ENCODE data around the gene HDDC2.

HDDC2 gene

GRCh38 chr6:125274935-125275334 lies 26.8 kb downstream of the HDDC2 start:
- peaks cover 19% of the 10 kb centered on the region for H3K36me3 ChIP-seq (ENCODE audit: insufficient read depth, low read length)
- no peaks in the 10 kb centered on the region for H3K27me3 ChIP-seq (ENCODE audit: insufficient read depth, low read length)
- H3K4me3 ChIP-seq (ENCODE audit: low read length) = no peak overlapping the region
- H3K9me3 ChIP-seq (ENCODE audit: low read length) = peaks cover 2% of the 10 kb centered on the region
- H2AFZ ChIP-seq (ENCODE audit: low read depth, low read length) = no peak overlapping the region
- peaks cover 7% of the 10 kb centered on the region for H3K4me1 ChIP-seq (ENCODE audit: insufficient read depth, low read length)

- no peak overlapping the region for H3K4me3 ChIP-seq (ENCODE audit: low read length)
- H3K9me3 ChIP-seq (ENCODE audit: low read length) = peaks cover 2% of the 10 kb centered on the region
- no peaks in the 10 kb centered on the region for H3K27me3 ChIP-seq (ENCODE audit: insufficient read depth, low read length)
- peaks cover 7% of the 10 kb centered on the region for H3K4me1 ChIP-seq (ENCODE audit: insufficient read depth, low read length)
- H2AFZ ChIP-seq (ENCODE audit: low read depth, low read length) = no peak overlapping the region
- peaks cover 17% of the 10 kb centered on the region for H3K36me3 ChIP-seq (ENCODE audit: insufficient read depth, low read length)
Measured at GRCh38 chr6:125273965-125274364, 27.8 kb downstream of the HDDC2 start.

GRCh38 chr6:125273251-125273650 lies 28.5 kb downstream of the HDDC2 start:
- H3K4me3 ChIP-seq (ENCODE audit: low read length) = no peak overlapping the region
- peaks cover 7% of the 10 kb centered on the region for H3K4me1 ChIP-seq (ENCODE audit: insufficient read depth, low read length)
- H3K36me3 ChIP-seq (ENCODE audit: insufficient read depth, low read length) = peaks cover 16% of the 10 kb centered on the region
- no peak overlapping the region for H2AFZ ChIP-seq (ENCODE audit: low read depth, low read length)
- no peaks in the 10 kb centered on the region for H3K27me3 ChIP-seq (ENCODE audit: insufficient read depth, low read length)
- peaks cover 2% of the 10 kb centered on the region for H3K9me3 ChIP-seq (ENCODE audit: low read length)

- Histone ChIP-seq H2AFZ (ENCODE audit: low read depth, low read length) (no peak overlapping the region), H3K27me3 (ENCODE audit: insufficient read depth, low read length) (no peaks in the 10 kb centered on the region), H3K4me1 (ENCODE audit: insufficient read depth, low read length) (peaks cover 7% of the 10 kb centered on the region), H3K36me3 (ENCODE audit: insufficient read depth, low read length) (peaks cover 14% of the 10 kb centered on the region), H3K4me3 (ENCODE audit: low read length) (no peak overlapping the region), H3K9me3 (ENCODE audit: low read length) (peaks cover 2% of the 10 kb centered on the region)
Measured at GRCh38 chr6:125271486-125272159, 30.1 kb downstream of the HDDC2 start.

GRCh38 chr6:125270380-125270779 lies 31.4 kb downstream of the HDDC2 start:
- peaks cover 2% of the 10 kb centered on the region for H3K9me3 ChIP-seq (ENCODE audit: low read length)
- H3K36me3 ChIP-seq (ENCODE audit: insufficient read depth, low read length) = peaks cover 7% of the 10 kb centered on the region
- H3K4me3 ChIP-seq (ENCODE audit: low read length) = no peak overlapping the region
- H2AFZ ChIP-seq (ENCODE audit: low read depth, low read length) = no peak overlapping the region
- H3K4me1 ChIP-seq (ENCODE audit: insufficient read depth, low read length) = peaks cover 6% of the 10 kb centered on the region
- no peaks in the 10 kb centered on the region for H3K27me3 ChIP-seq (ENCODE audit: insufficient read depth, low read length)

- Histone ChIP-seq H3K4me1 (ENCODE audit: insufficient read depth, low read length) (no peaks in the 10 kb centered on the region), H3K4me3 (ENCODE audit: low read length) (no peak overlapping the region), H3K36me3 (ENCODE audit: insufficient read depth, low read length) (peaks cover 7% of the 10 kb centered on the region), H3K9me3 (ENCODE audit: low read length) (peaks cover 2% of the 10 kb centered on the region), H3K27me3 (ENCODE audit: insufficient read depth, low read length) (no peaks in the 10 kb centered on the region), H2AFZ (ENCODE audit: low read depth, low read length) (no peak overlapping the region)
Measured at GRCh38 chr6:125269328-125269985, 32.3 kb downstream of the HDDC2 start.

- no peak overlapping the region for H2AFZ ChIP-seq (ENCODE audit: low read depth, low read length)
- peaks cover 2% of the 10 kb centered on the region for H3K9me3 ChIP-seq (ENCODE audit: low read length)
- no peaks in the 10 kb centered on the region for H3K4me1 ChIP-seq (ENCODE audit: insufficient read depth, low read length)
- peaks cover 7% of the 10 kb centered on the region for H3K36me3 ChIP-seq (ENCODE audit: insufficient read depth, low read length)
- H3K27me3 ChIP-seq (ENCODE audit: insufficient read depth, low read length) = no peaks in the 10 kb centered on the region
- no peak overlapping the region for H3K4me3 ChIP-seq (ENCODE audit: low read length)
Measured at GRCh38 chr6:125268765-125269164, 33.0 kb downstream of the HDDC2 start.

GRCh38 chr6:125267806-125268523 lies 33.8 kb downstream of the HDDC2 start:
- no peaks in the 10 kb centered on the region for H3K4me1 ChIP-seq (ENCODE audit: insufficient read depth, low read length)
- peaks cover 5% of the 10 kb centered on the region for H3K36me3 ChIP-seq (ENCODE audit: insufficient read depth, low read length)
- H2AFZ ChIP-seq (ENCODE audit: low read depth, low read length) = no peak overlapping the region
- peaks cover 2% of the 10 kb centered on the region for H3K9me3 ChIP-seq (ENCODE audit: low read length)
- no peak overlapping the region for H3K4me3 ChIP-seq (ENCODE audit: low read length)
- H3K27me3 ChIP-seq (ENCODE audit: insufficient read depth, low read length) = no peaks in the 10 kb centered on the region

- Histone ChIP-seq H3K4me3 (ENCODE audit: low read length) (no peak overlapping the region), H3K36me3 (ENCODE audit: insufficient read depth, low read length) (no peaks in the 10 kb centered on the region), H3K27me3 (ENCODE audit: insufficient read depth, low read length) (no peaks in the 10 kb centered on the region), H3K4me1 (ENCODE audit: insufficient read depth, low read length) (no peaks in the 10 kb centered on the region), H2AFZ (ENCODE audit: low read depth, low read length) (no peak overlapping the region), H3K9me3 (ENCODE audit: low read length) (no peaks in the 10 kb centered on the region)
Measured at GRCh38 chr6:125264476-125264875, 37.3 kb downstream of the HDDC2 start.

GRCh38 chr6:125262016-125263013 lies 39.5 kb downstream of the HDDC2 start:
- no peak overlapping the region for H2AFZ ChIP-seq (ENCODE audit: low read depth, low read length)
- no peaks in the 10 kb centered on the region for H3K27me3 ChIP-seq (ENCODE audit: insufficient read depth, low read length)
- no peaks in the 10 kb centered on the region for H3K4me1 ChIP-seq (ENCODE audit: insufficient read depth, low read length)
- H3K4me3 ChIP-seq (ENCODE audit: low read length) = no peak overlapping the region
- H3K9me3 ChIP-seq (ENCODE audit: low read length) = no peaks in the 10 kb centered on the region
- no peaks in the 10 kb centered on the region for H3K36me3 ChIP-seq (ENCODE audit: insufficient read depth, low read length)

- H3K36me3 ChIP-seq (ENCODE audit: insufficient read depth, low read length) = no peaks in the 10 kb centered on the region
- H3K4me3 ChIP-seq (ENCODE audit: low read length) = no peak overlapping the region
- H3K9me3 ChIP-seq (ENCODE audit: low read length) = no peaks in the 10 kb centered on the region
- H3K4me1 ChIP-seq (ENCODE audit: insufficient read depth, low read length) = no peaks in the 10 kb centered on the region
- H2AFZ ChIP-seq (ENCODE audit: low read depth, low read length) = no peak overlapping the region
- no peaks in the 10 kb centered on the region for H3K27me3 ChIP-seq (ENCODE audit: insufficient read depth, low read length)
Measured at GRCh38 chr6:125259354-125259736, 42.4 kb downstream of the HDDC2 start.

- Histone ChIP-seq H3K4me3 (ENCODE audit: low read length) (no peak overlapping the region), H3K4me1 (ENCODE audit: insufficient read depth, low read length) (no peaks in the 10 kb centered on the region), H2AFZ (ENCODE audit: low read depth, low read length) (no peak overlapping the region), H3K27me3 (ENCODE audit: insufficient read depth, low read length) (no peaks in the 10 kb centered on the region), H3K36me3 (ENCODE audit: insufficient read depth, low read length) (no peaks in the 10 kb centered on the region), H3K9me3 (ENCODE audit: low read length) (no peaks in the 10 kb centered on the region)
Measured at GRCh38 chr6:125258651-125259353, 43.0 kb downstream of the HDDC2 start.

Measured in neuron (in vitro differentiated cells).